Activated naive CD4-positive, alpha-beta T cell treated with anti-CD3 and anti-CD28 coated beads, Interleukin-2, amount 10 ng/mL, durations not matched to agents 7 days and 5 days (primary cell): ENCODE data around the gene MTR.

Source experiments
- CTCF ChIA-PET: fragments of 350-600 bp; sonication (Branson Sonifier 250); formaldehyde crosslinking; loops from one replicate; lab custom pipeline; 2021; ENCODE audit warnings: antibody characterized with exemption; lab: Charles Lee
- DNase-seq: peaks from one replicate; pipeline ENCODE4 v3.0.0-alpha.2; 2020
- H3K27ac Mint-ChIP-seq: one replicate; pipeline ENCODE4 v1.8.0; 2021; ENCODE audit warnings: mild to moderate bottlenecking, moderate library complexity, mixed read lengths
- H3K27me3 Mint-ChIP-seq: one replicate; pipeline ENCODE4 v1.8.0; 2021; ENCODE audit warnings: mild to moderate bottlenecking, mixed read lengths
- H3K36me3 Mint-ChIP-seq: one replicate; pipeline ENCODE4 v1.8.0; 2021; ENCODE audit warnings: mixed read lengths
- H3K4me1 Mint-ChIP-seq: one replicate; pipeline ENCODE4 v1.8.0; 2021; ENCODE audit warnings: mixed read lengths
- H3K4me3 Mint-ChIP-seq: one replicate; pipeline ENCODE4 v1.8.0; 2021; ENCODE audit warnings: mild to moderate bottlenecking, moderate library complexity, mixed read lengths
- H3K9me3 Mint-ChIP-seq: one replicate; pipeline ENCODE4 v1.8.0; 2021; ENCODE audit warnings: mixed read lengths

MTR gene

GRCh38 chr1:236829085-236829484 lies 34.0 kb downstream of the MTR start:
- no peak for DNase-seq
- CTCF ChIA-PET = interaction anchor here (0.7 kb wide), 1 partner anchor 102 kb away, joined by 3 read pairs; no protein-coding TSS in a partner anchor
- Mint-ChIP-seq H3K27ac (no peak overlapping the region), H3K4me1 (no peaks in the 10 kb centered on the region), H3K4me3 (no peak overlapping the region), H3K9me3 (no peaks in the 10 kb centered on the region), H3K27me3 (no peaks in the 10 kb centered on the region), H3K36me3 (peaks cover 45% of the 10 kb centered on the region)

- no peak for DNase-seq
- peaks cover 48% of the 10 kb centered on the region for H3K36me3 Mint-ChIP-seq
- H3K4me1 Mint-ChIP-seq = peaks cover 2% of the 10 kb centered on the region
- H3K27me3 Mint-ChIP-seq = no peaks in the 10 kb centered on the region
- CTCF ChIA-PET = no interaction called here
- no peak overlapping the region for H3K4me3 Mint-ChIP-seq
- no peaks in the 10 kb centered on the region for H3K9me3 Mint-ChIP-seq
- no peak overlapping the region for H3K27ac Mint-ChIP-seq
Observed at GRCh38 chr1:236830116-236830515, 35.0 kb downstream of the MTR start.

- Mint-ChIP-seq H3K4me3 (no peak overlapping the region), H3K9me3 (no peaks in the 10 kb centered on the region), H3K4me1 (peaks cover 4% of the 10 kb centered on the region), H3K36me3 (peaks cover 52% of the 10 kb centered on the region), H3K27ac (no peak overlapping the region), H3K27me3 (no peaks in the 10 kb centered on the region)
- CTCF ChIA-PET = no interaction called here
- DNase-seq = no peak
Observed at GRCh38 chr1:236830560-236830959, 35.5 kb downstream of the MTR start.

- Mint-ChIP-seq H3K4me1 (peaks cover 4% of the 10 kb centered on the region), H3K36me3 (peaks cover 46% of the 10 kb centered on the region), H3K4me3 (no peak overlapping the region), H3K9me3 (no peaks in the 10 kb centered on the region), H3K27me3 (no peaks in the 10 kb centered on the region), H3K27ac (no peak overlapping the region)
- CTCF ChIA-PET = no interaction called here
- no peak for DNase-seq
Observed at GRCh38 chr1:236833575-236833974, 38.5 kb downstream of the MTR start.

- H3K27ac Mint-ChIP-seq = no peak overlapping the region
Observed at GRCh38 chr1:236834876-236835275, 39.8 kb downstream of the MTR start.

GRCh38 chr1:236835491-236835890 lies 40.4 kb downstream of the MTR start:
- no peak overlapping the region for H3K27ac Mint-ChIP-seq
- CTCF ChIA-PET = no interaction called here
- no peak overlapping the region for H3K4me3 Mint-ChIP-seq
- DNase-seq = no peak
- peaks cover 49% of the 10 kb centered on the region for H3K36me3 Mint-ChIP-seq
- no peaks in the 10 kb centered on the region for H3K27me3 Mint-ChIP-seq
- no peaks in the 10 kb centered on the region for H3K9me3 Mint-ChIP-seq
- H3K4me1 Mint-ChIP-seq = peaks cover 4% of the 10 kb centered on the region

More at GRCh38 chr1:236834876-236835275, 39.8 kb downstream of the MTR start:
- CTCF ChIA-PET = no interaction called here
- DNase-seq = no peak
- peaks cover 4% of the 10 kb centered on the region for H3K4me1 Mint-ChIP-seq
- no peak overlapping the region for H3K4me3 Mint-ChIP-seq
- H3K36me3 Mint-ChIP-seq = peaks cover 47% of the 10 kb centered on the region
- H3K9me3 Mint-ChIP-seq = no peaks in the 10 kb centered on the region
- H3K27me3 Mint-ChIP-seq = no peaks in the 10 kb centered on the region

GRCh38 chr1:236836157-236836556 lies 41.1 kb downstream of the MTR start:
- H3K27ac Mint-ChIP-seq = no peak overlapping the region
- peaks cover 52% of the 10 kb centered on the region for H3K36me3 Mint-ChIP-seq

GRCh38 chr1:236837115-236837514 lies 42.0 kb downstream of the MTR start:
- H3K4me1 Mint-ChIP-seq = peaks cover 4% of the 10 kb centered on the region
- H3K27ac Mint-ChIP-seq = no peak overlapping the region
- peaks cover 52% of the 10 kb centered on the region for H3K36me3 Mint-ChIP-seq
- no peaks in the 10 kb centered on the region for H3K9me3 Mint-ChIP-seq
- H3K4me3 Mint-ChIP-seq = no peak overlapping the region
- DNase-seq = no peak
- no peaks in the 10 kb centered on the region for H3K27me3 Mint-ChIP-seq
- CTCF ChIA-PET = no interaction called here

More at GRCh38 chr1:236836157-236836556, 41.1 kb downstream of the MTR start:
- peaks cover 4% of the 10 kb centered on the region for H3K4me1 Mint-ChIP-seq
- CTCF ChIA-PET = interaction anchor here (0.8 kb wide), 1 partner anchor 35 kb away, joined by 3 read pairs; no protein-coding TSS in a partner anchor
- no peaks in the 10 kb centered on the region for H3K27me3 Mint-ChIP-seq
- H3K4me3 Mint-ChIP-seq = no peak overlapping the region
- DNase-seq = no peak
- no peaks in the 10 kb centered on the region for H3K9me3 Mint-ChIP-seq

GRCh38 chr1:236837897-236838296 lies 42.8 kb downstream of the MTR start:
- CTCF ChIA-PET = no interaction called here
- H3K27ac Mint-ChIP-seq = no peak overlapping the region

GRCh38 chr1:236841341-236841740 lies 46.2 kb downstream of the MTR start:
- Mint-ChIP-seq H3K36me3 (peaks cover 30% of the 10 kb centered on the region), H3K27me3 (no peaks in the 10 kb centered on the region), H3K4me3 (no peak overlapping the region), H3K4me1 (no peaks in the 10 kb centered on the region), H3K27ac (no peak overlapping the region), H3K9me3 (no peaks in the 10 kb centered on the region)
- DNase-seq = no peak
- CTCF ChIA-PET = no interaction called here

More at GRCh38 chr1:236837897-236838296, 42.8 kb downstream of the MTR start:
- Mint-ChIP-seq H3K9me3 (no peaks in the 10 kb centered on the region), H3K4me1 (peaks cover 4% of the 10 kb centered on the region), H3K36me3 (peaks cover 50% of the 10 kb centered on the region), H3K4me3 (no peak overlapping the region), H3K27me3 (no peaks in the 10 kb centered on the region)
- no peak for DNase-seq

- Mint-ChIP-seq H3K27me3 (no peaks in the 10 kb centered on the region), H3K36me3 (peaks cover 35% of the 10 kb centered on the region), H3K27ac (no peak overlapping the region), H3K4me1 (peaks cover 2% of the 10 kb centered on the region), H3K4me3 (no peak overlapping the region), H3K9me3 (no peaks in the 10 kb centered on the region)
- DNase-seq = no peak
- CTCF ChIA-PET = interaction anchor here (0.7 kb wide), 1 partner anchor 73 kb away, joined by 3 read pairs; no protein-coding TSS in a partner anchor
Observed at GRCh38 chr1:236844499-236845271, 49.6 kb downstream of the MTR start.

- DNase-seq = no peak
- Mint-ChIP-seq H3K36me3 (peaks cover 34% of the 10 kb centered on the region), H3K4me3 (no peak overlapping the region), H3K27ac (no peak overlapping the region), H3K4me1 (peaks cover 2% of the 10 kb centered on the region), H3K9me3 (no peaks in the 10 kb centered on the region), H3K27me3 (no peaks in the 10 kb centered on the region)
- CTCF ChIA-PET = no interaction called here
Observed at GRCh38 chr1:236845830-236846229, 50.7 kb downstream of the MTR start.

GRCh38 chr1:236848274-236848923 lies 53.3 kb downstream of the MTR start:
- no peaks in the 10 kb centered on the region for H3K27me3 Mint-ChIP-seq
- CTCF ChIA-PET = no interaction called here
- no peak for DNase-seq
- H3K4me3 Mint-ChIP-seq = no peak overlapping the region
- peaks cover 2% of the 10 kb centered on the region for H3K4me1 Mint-ChIP-seq
- peaks cover 24% of the 10 kb centered on the region for H3K36me3 Mint-ChIP-seq
- no peaks in the 10 kb centered on the region for H3K9me3 Mint-ChIP-seq
- no peak overlapping the region for H3K27ac Mint-ChIP-seq

- H3K4me1 Mint-ChIP-seq = peaks cover 2% of the 10 kb centered on the region
- CTCF ChIA-PET = interaction anchor here (0.9 kb wide), 1 partner anchor 91 kb away, joined by 3 read pairs; no protein-coding TSS in a partner anchor
- no peak overlapping the region for H3K27ac Mint-ChIP-seq
- no peaks in the 10 kb centered on the region for H3K9me3 Mint-ChIP-seq
- H3K4me3 Mint-ChIP-seq = no peak overlapping the region
- peaks cover 30% of the 10 kb centered on the region for H3K36me3 Mint-ChIP-seq
- no peaks in the 10 kb centered on the region for H3K27me3 Mint-ChIP-seq
- DNase-seq = no peak
Observed at GRCh38 chr1:236850077-236850979, 55.2 kb downstream of the MTR start.
